GM12865 (cell line): ENCODE data around the gene FSD1.

Experiments
- DNase-seq: peaks from one replicate; pipeline ENCODE4 v3.0.0; 2010; ENCODE audit warnings: low read depth
- H3K4me3 ChIP-seq: 2 replicates; pipeline ENCODE4 v1.5.1; 2011; ENCODE audit warnings: mild to moderate bottlenecking, low read depth, low read length, control low read depth
- TF ChIP-seq, protein P1 (sequence below): IDR thresholded peaks from 2 replicates; pipeline ENCODE4 v1.5.1; 2011; ENCODE audit warnings: low read length, control low read depth, low read depth, inconsistent platforms; ENCODE audit not compliant: insufficient read depth; ENCODE audit errors: missing control alignments

The FSD1 gene

DNA sequence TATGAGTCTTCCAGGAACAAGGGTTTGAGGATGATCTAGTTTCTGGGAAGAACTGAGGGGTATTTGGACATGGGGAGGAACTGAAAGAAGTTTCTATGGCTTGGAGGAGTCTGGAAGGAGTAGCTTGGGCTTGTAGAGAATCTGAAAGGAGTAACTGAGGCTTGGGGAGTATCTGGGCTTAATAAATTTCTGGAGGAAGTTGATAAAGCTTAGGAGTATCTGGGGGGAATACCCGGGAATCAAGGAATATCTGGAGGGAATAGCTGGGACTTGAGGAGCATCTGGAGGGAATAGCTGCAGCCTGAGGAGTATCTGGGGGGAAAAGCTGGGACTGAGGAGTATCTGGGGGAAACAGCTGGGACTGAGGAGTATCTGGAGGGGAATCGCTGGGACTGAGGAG lies 16.0 kb downstream of the FSD1 start:
- no peak for DNase-seq
- no peak overlapping the region for H3K4me3 ChIP-seq
- TF ChIP-seq, protein P1, sequence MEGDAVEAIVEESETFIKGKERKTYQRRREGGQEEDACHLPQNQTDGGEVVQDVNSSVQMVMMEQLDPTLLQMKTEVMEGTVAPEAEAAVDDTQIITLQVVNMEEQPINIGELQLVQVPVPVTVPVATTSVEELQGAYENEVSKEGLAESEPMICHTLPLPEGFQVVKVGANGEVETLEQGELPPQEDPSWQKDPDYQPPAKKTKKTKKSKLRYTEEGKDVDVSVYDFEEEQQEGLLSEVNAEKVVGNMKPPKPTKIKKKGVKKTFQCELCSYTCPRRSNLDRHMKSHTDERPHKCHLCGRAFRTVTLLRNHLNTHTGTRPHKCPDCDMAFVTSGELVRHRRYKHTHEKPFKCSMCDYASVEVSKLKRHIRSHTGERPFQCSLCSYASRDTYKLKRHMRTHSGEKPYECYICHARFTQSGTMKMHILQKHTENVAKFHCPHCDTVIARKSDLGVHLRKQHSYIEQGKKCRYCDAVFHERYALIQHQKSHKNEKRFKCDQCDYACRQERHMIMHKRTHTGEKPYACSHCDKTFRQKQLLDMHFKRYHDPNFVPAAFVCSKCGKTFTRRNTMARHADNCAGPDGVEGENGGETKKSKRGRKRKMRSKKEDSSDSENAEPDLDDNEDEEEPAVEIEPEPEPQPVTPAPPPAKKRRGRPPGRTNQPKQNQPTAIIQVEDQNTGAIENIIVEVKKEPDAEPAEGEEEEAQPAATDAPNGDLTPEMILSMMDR = no peak

DNA sequence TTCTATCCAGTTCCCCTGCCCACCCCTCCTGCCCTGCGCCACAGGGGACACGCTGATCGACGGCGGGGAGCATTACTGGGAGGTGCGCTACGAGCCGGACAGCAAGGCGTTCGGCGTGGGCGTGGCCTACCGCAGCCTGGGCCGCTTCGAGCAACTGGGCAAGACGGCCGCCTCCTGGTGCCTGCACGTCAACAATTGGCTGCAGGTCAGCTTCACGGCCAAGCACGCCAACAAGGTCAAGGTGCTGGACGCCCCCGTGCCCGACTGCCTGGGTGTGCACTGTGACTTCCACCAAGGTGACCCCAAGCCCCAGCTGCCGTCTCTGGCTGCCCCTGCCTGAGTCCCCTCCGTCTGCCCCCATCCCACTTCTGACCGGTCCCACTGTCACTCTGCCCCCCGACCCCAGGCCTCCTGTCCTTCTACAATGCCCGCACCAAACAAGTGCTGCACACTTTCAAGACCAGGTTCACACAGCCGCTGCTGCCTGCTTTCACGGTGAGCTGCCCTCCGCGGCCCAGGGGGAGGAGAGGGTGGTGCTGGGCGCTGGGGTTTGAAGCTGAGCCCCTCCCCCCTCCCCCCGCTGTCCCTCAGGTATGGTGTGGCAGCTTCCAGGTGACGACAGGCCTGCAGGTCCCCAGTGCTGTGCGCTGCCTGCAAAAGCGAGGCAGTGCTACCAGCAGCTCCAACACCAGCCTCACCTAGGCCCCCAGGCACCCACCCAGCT lies 18.7 kb downstream of the FSD1 start:
- TF ChIP-seq, protein P1 = no peak
- no peak overlapping the region for H3K4me3 ChIP-seq
- no peak for DNase-seq

DNA sequence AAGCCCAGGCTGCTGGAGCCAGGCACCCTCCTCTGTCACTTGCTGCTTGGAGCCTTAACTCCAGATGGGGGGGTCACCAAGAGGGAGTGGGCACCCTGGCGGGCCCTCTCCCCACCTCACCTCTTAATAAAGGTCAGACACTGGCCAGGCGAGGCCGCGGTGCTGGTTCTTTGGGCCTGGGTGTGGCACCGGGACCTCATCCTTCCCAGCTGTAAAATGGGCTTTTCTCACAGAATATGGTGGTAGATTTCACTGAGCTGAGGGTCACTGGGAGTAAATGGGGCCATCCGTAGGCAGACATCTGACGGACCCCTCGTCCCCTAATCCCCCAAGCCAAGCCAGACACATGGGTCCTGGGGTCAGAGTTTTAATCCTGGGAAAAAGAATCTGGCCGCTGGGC lies 19.3 kb downstream of the FSD1 start:
- TF ChIP-seq, protein P1 = no peak
- DNase-seq = no peak
- no peak overlapping the region for H3K4me3 ChIP-seq

DNA sequence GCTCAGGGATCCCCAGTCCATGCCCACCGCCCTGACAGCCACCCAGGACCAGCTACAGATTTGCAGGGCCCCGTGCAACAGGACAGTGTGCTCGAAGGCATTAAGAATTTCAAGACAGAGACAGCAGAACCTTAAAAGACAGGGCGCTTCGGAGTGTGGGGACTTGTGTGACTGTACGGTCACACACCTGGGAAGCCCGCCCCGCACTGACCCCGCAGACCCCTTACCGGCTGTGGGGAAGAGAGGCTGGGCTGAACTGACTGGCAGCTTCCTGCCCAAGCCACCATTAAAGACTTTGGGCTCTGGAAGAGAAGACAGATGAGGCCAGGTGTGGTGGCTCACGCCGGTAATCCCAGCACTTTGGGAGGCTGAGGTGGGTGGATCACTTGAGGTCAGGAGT lies 19.8 kb downstream of the FSD1 start:
- DNase-seq = no peak
- TF ChIP-seq, protein P1 = no peak
- no peak overlapping the region for H3K4me3 ChIP-seq

DNA sequence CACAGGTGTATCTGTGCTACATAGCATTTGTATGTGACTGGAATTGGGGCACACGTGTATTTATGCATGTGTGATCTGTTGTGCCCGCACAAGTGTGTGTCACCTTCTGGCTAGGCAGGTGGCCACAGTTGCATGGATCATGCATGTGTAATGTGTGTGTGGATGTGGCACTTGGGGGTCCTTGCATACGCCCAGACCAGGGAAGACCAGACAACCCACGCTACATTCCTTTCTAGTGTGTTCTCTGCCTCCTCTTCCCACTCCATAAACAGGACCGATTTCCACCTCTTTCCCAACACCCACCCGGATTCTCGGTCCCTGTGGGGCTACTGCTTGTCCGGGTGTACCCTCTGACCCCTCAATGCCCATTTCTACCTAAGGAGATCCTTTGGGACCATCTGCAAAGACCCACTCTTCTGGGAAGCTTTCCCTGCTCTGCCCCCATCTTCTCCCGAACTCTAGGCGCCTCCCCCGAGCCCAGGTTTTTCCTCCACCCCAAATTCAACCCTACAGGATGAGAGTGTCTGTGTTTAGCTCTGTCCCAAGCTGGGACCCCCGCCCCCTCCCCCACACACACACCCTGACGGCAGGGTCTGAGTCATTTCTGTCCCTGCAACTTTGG lies 21.9 kb downstream of the FSD1 start:
- DNase-seq = no peak
- TF ChIP-seq, protein P1 = no peak
- H3K4me3 ChIP-seq = no peak overlapping the region

DNA sequence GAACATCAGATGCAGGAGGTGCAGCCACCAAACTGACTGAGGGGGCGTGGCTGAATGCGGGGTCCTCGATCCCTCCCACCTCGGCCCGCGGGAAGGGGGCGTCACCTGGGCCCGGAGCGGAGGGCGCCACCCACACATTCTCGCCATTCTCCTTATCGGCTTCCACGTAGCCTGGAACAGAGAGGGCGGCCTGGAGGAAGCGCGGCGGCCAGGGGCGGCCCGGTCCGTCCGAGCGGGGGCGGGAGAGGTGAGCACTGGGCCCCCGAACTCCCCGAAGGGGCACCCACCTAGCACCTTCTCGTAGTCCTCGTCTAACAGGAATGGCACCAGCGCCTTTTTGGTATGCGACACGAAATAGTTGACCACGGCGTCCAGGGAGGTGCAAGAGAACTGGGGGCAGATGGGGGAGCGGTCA lies 22.4 kb downstream of the FSD1 start:
- DNase-seq = no peak
- TF ChIP-seq, protein P1 = no peak
- H3K4me3 ChIP-seq = no peak overlapping the region
